A673 (cell line): ENCODE data around the gene PLA2G4F. TPM values are rescaled to one million over a fixed set of nuclear protein-coding genes. Genes with fewer than 3 reads are reported as not detected.

Experiments used
- BruUV-seq: library from RNA; stranded (reverse); fragments of 400-500 nt; replicated peaks from 2 replicates; lab custom pipeline; 2021; lab: Mats Ljungman, UMichigan
- CTCF ChIA-PET: fragments of 300-600 bp; sonication (Branson Sonifier 250); formaldehyde crosslinking; loops from one replicate; lab custom pipeline; 2022; ENCODE audit warnings: antibody characterized with exemption; lab: Charles Lee
- POLR2A ChIA-PET: fragments of 300-600 bp; sonication (Branson Sonifier 250); formaldehyde crosslinking; loops from one replicate; lab custom pipeline; 2022; ENCODE audit warnings: antibody characterized with exemption; ENCODE audit not compliant: low non-redundant PET; lab: Charles Lee
- DNase-seq: peaks from one replicate; pipeline ENCODE4 v3.0.0-alpha.2; 2015; ENCODE audit warnings: low spot score
- H3K27ac ChIP-seq: fragments of 200-600 bp; sonication (generic); 2 replicates; pipeline ENCODE4 v1.5.1; 2016; ENCODE audit warnings: mixed run types, low read depth, mild to moderate bottlenecking, mixed read lengths, antibody characterized with exemption, low read length; ENCODE audit not compliant: poor library complexity, severe bottlenecking
- H3K27me3 ChIP-seq: fragments of 200-600 bp; sonication (generic); replicated peaks from 2 replicates; pipeline ENCODE4 v1.6.1; 2017; ENCODE audit warnings: mixed run types, low read depth, mild to moderate bottlenecking, mixed read lengths, antibody characterized with exemption, low read length; ENCODE audit not compliant: insufficient read depth, poor library complexity
- H3K36me3 ChIP-seq: fragments of 200-600 bp; sonication (generic); 2 replicates; pipeline ENCODE4 v1.6.1; 2016; ENCODE audit warnings: mixed run types, mild to moderate bottlenecking, mixed read lengths, antibody characterized with exemption, low read length; ENCODE audit not compliant: insufficient read depth, poor library complexity, severe bottlenecking
- H3K4me1 ChIP-seq: fragments of 200-600 bp; sonication (generic); 2 replicates; pipeline ENCODE4 v1.6.1; 2017; ENCODE audit warnings: mixed run types, mild to moderate bottlenecking, mixed read lengths, antibody characterized with exemption, low read length; ENCODE audit not compliant: insufficient read depth, poor library complexity, severe bottlenecking
- H3K4me3 ChIP-seq: fragments of 200-600 bp; sonication (generic); 2 replicates; pipeline ENCODE4 v1.5.1; 2016; ENCODE audit warnings: low read depth, mixed run types, mild to moderate bottlenecking, mixed read lengths, low read length; ENCODE audit not compliant: poor library complexity, severe bottlenecking
- H3K9me3 ChIP-seq: fragments of 200-600 bp; sonication (generic); 2 replicates; pipeline ENCODE4 v1.6.1; 2016; ENCODE audit warnings: mixed run types, low read depth, mild to moderate bottlenecking, mixed read lengths, antibody characterized with exemption, low read length; ENCODE audit not compliant: poor library complexity, severe bottlenecking
- EZH2 ChIP-seq: fragments of 200-600 bp; sonication (generic); IDR thresholded peaks from 2 replicates; pipeline ENCODE4 v1.6.1; 2017; ENCODE audit warnings: borderline replicate concordance, low read depth, mild to moderate bottlenecking, mixed read lengths, antibody characterized with exemption, low read length; ENCODE audit not compliant: poor library complexity, severe bottlenecking
- intact Hi-C: fragments of 100-400 bp; cut with micrococcal nuclease; formaldehyde crosslinking; loops from one replicate; pipeline ENCODE4 v1.10.0; 2022; ENCODE audit not compliant: unreplicated experiment
- total RNA-seq: library from RNA; stranded (reverse); gene quantifications from 2 replicates; pipeline ENCODE4 v1.2.3, GENCODE V29; 2021
- TF ChIP-seq, protein P1 (sequence below): fragments of 300-800, 200-600 bp; sonication (generic); conservative IDR thresholded peaks from 2 replicates; pipeline ENCODE4 v1.5.1; 2017; ENCODE audit warnings: low read depth, mild to moderate bottlenecking, antibody characterized with exemption, low read length, moderate library complexity, mixed read lengths

The PLA2G4F gene
- total RNA-seq, 1 experiment from 2014 or later, result not detected

DNA sequence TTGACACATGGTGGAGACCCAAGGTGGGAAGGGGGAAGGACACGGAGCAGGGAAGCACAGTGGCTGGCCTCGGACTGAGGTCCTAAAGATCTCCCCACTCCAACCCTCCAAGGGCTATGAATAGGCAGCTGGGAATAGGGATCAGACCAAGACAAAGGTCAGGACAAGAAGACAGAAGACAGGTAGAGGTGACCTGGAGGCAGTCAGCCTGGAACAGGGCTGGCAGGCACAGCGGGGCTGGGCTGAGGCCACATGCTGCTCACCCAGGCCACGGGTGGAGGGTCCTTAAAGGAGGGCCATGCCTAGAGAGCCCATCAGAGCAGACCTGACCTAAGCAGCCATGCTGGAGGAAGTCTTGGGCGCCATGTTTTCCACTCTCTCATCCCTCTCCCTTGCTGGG is 59.4 kb downstream of the PLA2G4F start:
- no TSS peak for BruUV-seq
- Histone ChIP-seq H3K36me3 (no peaks in the 10 kb centered on the region), H3K4me3 (no peak overlapping the region), H3K9me3 (no peaks in the 10 kb centered on the region), H3K4me1 (peaks cover 9% of the 10 kb centered on the region), H3K27ac (no peak overlapping the region), H3K27me3 (no peaks in the 10 kb centered on the region)
- POLR2A ChIA-PET, result no interaction called here
- no peak for DNase-seq
- CTCF ChIA-PET, result no interaction called here
- TF ChIP-seq, protein P1, sequence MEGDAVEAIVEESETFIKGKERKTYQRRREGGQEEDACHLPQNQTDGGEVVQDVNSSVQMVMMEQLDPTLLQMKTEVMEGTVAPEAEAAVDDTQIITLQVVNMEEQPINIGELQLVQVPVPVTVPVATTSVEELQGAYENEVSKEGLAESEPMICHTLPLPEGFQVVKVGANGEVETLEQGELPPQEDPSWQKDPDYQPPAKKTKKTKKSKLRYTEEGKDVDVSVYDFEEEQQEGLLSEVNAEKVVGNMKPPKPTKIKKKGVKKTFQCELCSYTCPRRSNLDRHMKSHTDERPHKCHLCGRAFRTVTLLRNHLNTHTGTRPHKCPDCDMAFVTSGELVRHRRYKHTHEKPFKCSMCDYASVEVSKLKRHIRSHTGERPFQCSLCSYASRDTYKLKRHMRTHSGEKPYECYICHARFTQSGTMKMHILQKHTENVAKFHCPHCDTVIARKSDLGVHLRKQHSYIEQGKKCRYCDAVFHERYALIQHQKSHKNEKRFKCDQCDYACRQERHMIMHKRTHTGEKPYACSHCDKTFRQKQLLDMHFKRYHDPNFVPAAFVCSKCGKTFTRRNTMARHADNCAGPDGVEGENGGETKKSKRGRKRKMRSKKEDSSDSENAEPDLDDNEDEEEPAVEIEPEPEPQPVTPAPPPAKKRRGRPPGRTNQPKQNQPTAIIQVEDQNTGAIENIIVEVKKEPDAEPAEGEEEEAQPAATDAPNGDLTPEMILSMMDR, result no peak
- TF ChIP-seq EZH2, result no peak
- intact Hi-C loops, result no loop called here

DNA sequence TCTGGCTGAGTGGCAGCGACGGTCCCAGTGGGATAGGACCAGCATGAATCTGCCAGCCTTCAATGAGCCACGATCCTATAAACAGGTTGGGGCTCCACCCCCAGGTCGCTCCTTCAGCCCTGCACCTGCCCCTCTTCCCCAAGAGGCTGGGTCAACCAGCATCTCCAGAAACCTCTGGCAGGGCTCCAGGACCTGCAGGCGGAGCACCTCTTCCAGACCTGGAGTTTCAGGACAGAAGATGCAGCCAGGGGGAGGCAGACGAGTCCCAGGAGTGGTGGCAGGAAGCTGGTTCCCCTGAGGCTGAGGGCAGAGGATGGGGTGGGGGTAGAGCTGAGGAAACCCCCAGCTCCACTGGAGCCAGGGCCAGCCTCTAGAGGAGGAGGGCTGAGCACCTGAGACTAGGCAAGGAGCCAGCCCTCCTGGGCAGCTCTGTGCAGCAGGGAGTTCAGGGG is 61.9 kb downstream of the PLA2G4F start, which contains the start of gene PLA2G4D:
PLA2G4D (minus strand) TSS at position 51 of the 452 bp plus-strand sequence. CDS start 103 bp downstream, outside the sequence.
- ChIA-PET POLR2A (no interaction called here), CTCF (no interaction called here)
- Histone ChIP-seq H3K4me3 (no peak within 1 kb of the TSS), H3K36me3 (no peaks in the 10 kb centered on the region), H3K27ac (no peak within 1 kb of the TSS), H3K27me3 (no peaks in the 10 kb centered on the region), H3K4me1 (peaks cover 12% of the 10 kb centered on the region), H3K9me3 (no peaks in the 10 kb centered on the region)
- DNase-seq, result no peak
- TF ChIP-seq, protein P1, result no peak
- TF ChIP-seq EZH2, result no peak
- intact Hi-C loops, result no loop called here
- BruUV-seq, result no TSS peak

DNA sequence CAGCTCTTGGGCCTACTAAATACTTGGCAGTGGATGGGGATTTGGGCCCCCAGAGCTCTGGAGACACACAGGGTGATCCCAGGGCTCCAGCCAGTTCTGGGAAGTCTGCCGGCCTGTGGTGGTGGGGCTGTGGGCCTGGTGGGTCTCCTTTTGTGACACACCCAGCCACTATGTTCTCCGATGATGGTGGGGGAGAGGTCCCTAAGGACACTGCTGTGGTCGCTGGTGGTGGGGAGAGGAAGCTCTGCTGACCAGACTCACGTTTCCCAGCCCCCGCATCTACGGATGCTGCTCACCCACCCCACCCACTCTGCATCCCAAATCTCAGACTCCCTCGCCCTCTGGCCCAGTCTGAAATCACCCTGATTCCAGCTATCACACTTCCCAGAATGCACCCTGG is 62.5 kb downstream of the PLA2G4F start:
- Histone ChIP-seq H3K27me3 (no peaks in the 10 kb centered on the region), H3K9me3 (no peaks in the 10 kb centered on the region), H3K4me1 (peaks cover 12% of the 10 kb centered on the region), H3K27ac (no peak overlapping the region), H3K36me3 (no peaks in the 10 kb centered on the region), H3K4me3 (no peak overlapping the region)
- intact Hi-C loops, result no loop called here
- ChIA-PET CTCF (no interaction called here), POLR2A (no interaction called here)
- DNase-seq, result no peak
- TF ChIP-seq, protein P1, result no peak
- no peak for TF ChIP-seq EZH2
- no TSS peak for BruUV-seq
